HCT116 (cell line): ENCODE measurements around the gene RTL9. TPM values are rescaled to one million over a fixed set of nuclear protein-coding genes. Genes with fewer than 3 reads are reported as not detected.

ENCODE experiments used
- ATAC-seq: fragments of 200-7000 bp; cut with Tn5 transposase; 2 replicates; pipeline ENCODE4 v1.9.1; 2020; ENCODE audit warnings: mild to moderate bottlenecking, moderate library complexity
- BruUV-seq: library from RNA; stranded (reverse); fragments of 400-500 nt; replicated peaks from 2 replicates; lab custom pipeline; 2021; lab: Mats Ljungman, UMichigan
- CTCF ChIA-PET: fragments of 300-600 bp; sonication (Branson Sonifier 250); formaldehyde crosslinking; loops from one replicate; lab custom pipeline; 2021; ENCODE audit warnings: antibody characterized with exemption; lab: Charles Lee
- POLR2A ChIA-PET: fragments of 300-600, 350-600 bp; sonication (Branson Sonifier 250); formaldehyde crosslinking; loops from one replicate; lab custom pipeline; 2021; ENCODE audit warnings: antibody characterized with exemption; lab: Charles Lee
- RAD21 ChIA-PET, 2 experiments: fragments of 300-600 bp; sonication (Branson Sonifier 250); formaldehyde crosslinking; loops; one replicate each; lab custom pipeline; 2023; ENCODE audit warnings: low total read pairs in 2 of 2; ENCODE audit not compliant: uncharacterized antibody in 2 of 2, unreplicated experiment in 2 of 2, low non-redundant PET in 1 of 2; lab: Charles Lee
- DNase-seq: peaks from one replicate; pipeline ENCODE4 v3.0.0-alpha.2; 2010; ENCODE audit warnings: low read depth, low spot score
- H2AFZ ChIP-seq: fragments of 200-600 bp; shearing (Covaris generic), sonication (generic); 2 replicates; pipeline ENCODE4 v1.6.1; 2017; ENCODE audit warnings: low read depth, mixed run types, mixed read lengths, antibody characterized with exemption, low read length; ENCODE audit not compliant: poor library complexity, severe bottlenecking
- H3K27ac ChIP-seq: 2 replicates; pipeline ENCODE4 v1.5.1; 2012; ENCODE audit warnings: low read depth, low read length
- H3K27me3 ChIP-seq: fragments of 200-600 bp; sonication (generic); 2 replicates; pipeline ENCODE4 v1.6.1; 2016; ENCODE audit warnings: mixed run types, low read length, mixed read lengths; ENCODE audit not compliant: insufficient read depth
- H3K36me3 ChIP-seq, 2 experiments: fragments of 200-500 bp in 1 of 2; fragments of 200-600 bp in 1 of 2; sonication (Bioruptor generic) in 1 of 2; sonication (generic) in 1 of 2; 2 replicates each; pipeline versions ENCODE4 v1.5.1 to v1.6.1; 2014 to 2016; ENCODE audit warnings: low read length in 2 of 2, inconsistent platforms in 1 of 2, mixed read lengths in 1 of 2, mixed run types in 1 of 2; ENCODE audit not compliant: insufficient read depth in 2 of 2, control insufficient read depth in 1 of 2
- H3K4me1 ChIP-seq, 2 experiments: fragments of 200-600 bp in 1 of 2; sonication (generic) in 1 of 2; 2 replicates each; pipeline versions ENCODE4 v1.5.1 to v1.6.1; 2012 to 2017; ENCODE audit warnings: low read length in 2 of 2, inconsistent platforms in 1 of 2, mild to moderate bottlenecking in 1 of 2, mixed read lengths in 1 of 2, mixed run types in 1 of 2, moderate library complexity in 1 of 2; ENCODE audit not compliant: insufficient read depth in 2 of 2, control insufficient read depth in 1 of 2
- H3K4me2 ChIP-seq: fragments of 200-600 bp; sonication (generic); 2 replicates; pipeline ENCODE4 v1.6.1; 2017; ENCODE audit warnings: mixed run types, low read length, mixed read lengths
- H3K4me3 ChIP-seq, 2 experiments: fragments of 200-600 bp in 1 of 2; sonication (generic) in 1 of 2; replicated peaks in 1 of 2; 2 replicates each; pipeline ENCODE4 v1.5.1; 2011 to 2016; ENCODE audit warnings: low read length in 2 of 2, control low read depth in 1 of 2, low read depth in 1 of 2, mild to moderate bottlenecking in 1 of 2, mixed read lengths in 1 of 2, mixed run types in 1 of 2
- H3K79me2 ChIP-seq: fragments of 200-600 bp; sonication (generic); 2 replicates; pipeline ENCODE4 v1.6.1; 2017; ENCODE audit warnings: mild to moderate bottlenecking, mixed run types, low read length, moderate library complexity, mixed read lengths; ENCODE audit not compliant: insufficient read depth
- H3K9ac ChIP-seq: fragments of 200-600 bp; sonication (generic); 2 replicates; pipeline ENCODE4 v1.6.1; 2016; ENCODE audit warnings: low read length, mixed read lengths
- H3K9me2 ChIP-seq: fragments of 200-600 bp; sonication (generic), shearing (Covaris generic); 2 replicates; pipeline ENCODE4 v1.6.1; 2017; ENCODE audit warnings: mixed run types, mild to moderate bottlenecking, moderate library complexity; ENCODE audit not compliant: insufficient read depth
- H3K9me3 ChIP-seq, 2 experiments: fragments of 200-500 bp in 1 of 2; fragments of 200-600 bp in 1 of 2; sonication (Bioruptor generic) in 1 of 2; sonication (generic) in 1 of 2; 2 replicates each; pipeline ENCODE4 v1.6.1; 2014 to 2017; ENCODE audit warnings: low read length in 2 of 2, mixed read lengths in 2 of 2, inconsistent platforms in 1 of 2, low read depth in 1 of 2, mild to moderate bottlenecking in 1 of 2, mixed run types in 1 of 2, moderate library complexity in 1 of 2; ENCODE audit not compliant: control insufficient read depth in 1 of 2, insufficient read depth in 1 of 2
- H4K20me1 ChIP-seq: fragments of 200-600 bp; sonication (generic), shearing (Covaris generic); 2 replicates; pipeline ENCODE4 v1.6.1; 2017; ENCODE audit warnings: mixed run types, mild to moderate bottlenecking, moderate library complexity; ENCODE audit not compliant: insufficient read depth
- ATF3 ChIP-seq: IDR thresholded peaks from 2 replicates; pipeline ENCODE4 v1.6.1; 2012
- CEBPB ChIP-seq: IDR thresholded peaks from 2 replicates; pipeline ENCODE4 v1.6.1; 2012; ENCODE audit warnings: low read depth
- EGR1 ChIP-seq: IDR thresholded peaks from 2 replicates; pipeline ENCODE4 v1.6.1; 2012; ENCODE audit warnings: low read depth
- EZH2 ChIP-seq: fragments of 200-600 bp; sonication (generic); IDR thresholded peaks from 2 replicates; pipeline ENCODE4 v1.6.1; 2017; ENCODE audit warnings: antibody characterized with exemption, mixed run types
- EZH2phosphoT487 ChIP-seq: fragments of 200-600 bp; IDR thresholded peaks from 2 replicates; pipeline ENCODE4 v1.6.1; 2018; ENCODE audit warnings: antibody characterized with exemption, borderline replicate concordance
- RAD21 ChIP-seq: IDR thresholded peaks from 2 replicates; pipeline ENCODE4 v1.6.1; 2012; ENCODE audit warnings: low read depth, mild to moderate bottlenecking
- REST ChIP-seq: IDR thresholded peaks from 2 replicates; pipeline ENCODE4 v1.6.1; 2012; ENCODE audit warnings: low read depth
- SIN3A ChIP-seq: IDR thresholded peaks from 2 replicates; pipeline ENCODE4 v1.6.1; 2012; ENCODE audit warnings: low read depth
- SRF ChIP-seq: IDR thresholded peaks from 2 replicates; pipeline ENCODE4 v1.6.1; 2012; ENCODE audit warnings: low read depth
- YY1 ChIP-seq: IDR thresholded peaks from 2 replicates; pipeline ENCODE4 v1.6.1; 2011; ENCODE audit warnings: low read length, low read depth, moderate library complexity, mild to moderate bottlenecking; ENCODE audit not compliant: insufficient replicate concordance; ENCODE audit errors: extremely low read depth
- intact Hi-C: fragments of 100-400 bp; cut with micrococcal nuclease; formaldehyde crosslinking; loops from 2 replicates; pipeline ENCODE4 v1.10.0; 2022
- total RNA-seq: library from RNA; stranded (reverse); gene quantifications from one replicate; pipeline ENCODE4 v1.2.1, GENCODE V29; 2021; ENCODE audit not compliant: unreplicated experiment

Gene RTL9
- total RNA-seq, 1 experiment from 2014 or later, result 0.10 TPM

GRCh38 chrX:110383414-110383813 is 24.8 kb downstream of the RTL9 start:
- Histone ChIP-seq H3K4me1 (peaks cover 0 to 22% of the 10 kb centered on the region in 2 experiments; a peak in 2 of 4 replicates), H3K4me2 (peak overlapping the region; percentile 23; the same call in 1 of the 2 replicates), H3K9me2 (no peaks in the 10 kb centered on the region), H3K4me3 (no peak overlapping the region), H3K9ac (no peak overlapping the region), H3K79me2 (no peaks in the 10 kb centered on the region), H3K27me3 (no peaks in the 10 kb centered on the region), H3K27ac (no peak overlapping the region), H4K20me1 (no peaks in the 10 kb centered on the region), H3K9me3 (no peaks in the 10 kb centered on the region), H2AFZ (no peak overlapping the region), H3K36me3 (no peaks in the 10 kb centered on the region)
- intact Hi-C loops, result no loop called here
- ChIA-PET RAD21 (no interaction called here), POLR2A (no interaction called here), CTCF (no interaction called here)
- no peak for TF ChIP-seq YY1
- TF ChIP-seq EGR1, result no peak
- no peak for TF ChIP-seq ATF3
- TF ChIP-seq RAD21, result no peak
- TF ChIP-seq REST, result no peak
- no peak for TF ChIP-seq CEBPB
- TF ChIP-seq SRF, result no peak
- TF ChIP-seq SIN3A, result no peak
- no peak for TF ChIP-seq EZH2phosphoT487
- TF ChIP-seq EZH2, result no peak
- no peak for ATAC-seq
- BruUV-seq, result no TSS peak
- DNase-seq, result no peak
